GM10266 (cell line): Measurements from ENCODE around the gene ADGRB2.

ENCODE experiments used
- DNase-seq: peaks from one replicate; pipeline ENCODE4 v3.0.0; 2012; ENCODE audit errors: extremely low spot score
- TF ChIP-seq, protein P1 (sequence below): IDR thresholded peaks from 2 replicates; pipeline ENCODE4 v1.5.1; 2012; ENCODE audit warnings: mild to moderate bottlenecking, low read depth; ENCODE audit not compliant: control insufficient read depth, insufficient read depth; ENCODE audit errors: missing control alignments

ADGRB2 gene

DNA sequence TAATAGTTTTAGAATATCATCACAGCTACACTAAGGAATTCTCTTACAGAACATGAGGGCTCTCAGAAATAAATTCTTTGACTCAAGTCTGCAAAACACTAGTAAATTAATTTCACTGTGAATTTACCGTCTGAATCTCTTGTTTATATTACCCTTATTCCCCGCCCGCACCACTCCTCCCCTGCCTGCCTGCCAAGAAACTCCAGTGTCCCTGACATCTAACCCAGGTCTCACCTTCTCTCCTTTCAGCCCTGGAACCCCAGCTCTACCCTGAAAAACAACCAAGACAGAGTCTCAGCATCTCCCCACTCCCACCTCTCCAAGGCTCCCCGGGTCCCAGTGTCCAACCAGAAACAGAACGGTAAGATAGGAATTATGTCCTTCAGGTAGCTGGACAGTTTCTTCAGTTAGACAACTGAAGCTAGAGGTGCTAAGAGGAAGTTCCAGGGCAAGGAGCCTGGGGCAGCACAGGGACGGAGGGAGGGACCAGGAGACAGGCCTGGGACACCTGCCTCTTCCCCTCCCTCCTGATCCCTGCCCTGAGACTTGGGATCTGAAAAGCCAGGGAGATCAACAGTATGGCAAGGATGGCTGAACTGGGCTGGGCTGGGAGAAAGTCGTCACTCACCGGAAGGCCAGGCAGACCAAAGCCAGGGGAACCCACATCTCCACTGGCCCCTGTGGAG lies 75.8 kb downstream of the ADGRB2 start:
- no peak for DNase-seq
- TF ChIP-seq, protein P1, sequence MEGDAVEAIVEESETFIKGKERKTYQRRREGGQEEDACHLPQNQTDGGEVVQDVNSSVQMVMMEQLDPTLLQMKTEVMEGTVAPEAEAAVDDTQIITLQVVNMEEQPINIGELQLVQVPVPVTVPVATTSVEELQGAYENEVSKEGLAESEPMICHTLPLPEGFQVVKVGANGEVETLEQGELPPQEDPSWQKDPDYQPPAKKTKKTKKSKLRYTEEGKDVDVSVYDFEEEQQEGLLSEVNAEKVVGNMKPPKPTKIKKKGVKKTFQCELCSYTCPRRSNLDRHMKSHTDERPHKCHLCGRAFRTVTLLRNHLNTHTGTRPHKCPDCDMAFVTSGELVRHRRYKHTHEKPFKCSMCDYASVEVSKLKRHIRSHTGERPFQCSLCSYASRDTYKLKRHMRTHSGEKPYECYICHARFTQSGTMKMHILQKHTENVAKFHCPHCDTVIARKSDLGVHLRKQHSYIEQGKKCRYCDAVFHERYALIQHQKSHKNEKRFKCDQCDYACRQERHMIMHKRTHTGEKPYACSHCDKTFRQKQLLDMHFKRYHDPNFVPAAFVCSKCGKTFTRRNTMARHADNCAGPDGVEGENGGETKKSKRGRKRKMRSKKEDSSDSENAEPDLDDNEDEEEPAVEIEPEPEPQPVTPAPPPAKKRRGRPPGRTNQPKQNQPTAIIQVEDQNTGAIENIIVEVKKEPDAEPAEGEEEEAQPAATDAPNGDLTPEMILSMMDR: no peak

DNA sequence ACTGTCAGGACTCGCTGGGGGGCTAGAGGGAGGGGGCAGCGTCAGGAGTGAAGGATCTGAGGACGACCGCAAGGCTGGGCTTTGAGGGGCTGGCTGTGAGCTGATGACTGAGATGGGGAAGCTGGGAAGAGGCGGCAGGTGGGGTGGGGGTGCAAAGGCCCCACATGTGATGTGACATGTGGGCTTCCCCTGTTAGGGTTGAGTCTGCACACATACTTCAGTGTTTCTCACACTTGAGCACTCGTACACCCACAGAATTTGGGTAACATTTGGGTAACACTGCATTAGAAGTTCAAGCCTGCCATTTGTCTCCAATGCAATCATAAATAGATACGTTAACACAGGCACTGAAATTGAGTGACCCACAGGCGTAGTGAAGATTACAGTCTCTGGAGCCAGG lies 76.5 kb downstream of the ADGRB2 start:
- DNase-seq: no peak
- TF ChIP-seq, protein P1: no peak

DNA sequence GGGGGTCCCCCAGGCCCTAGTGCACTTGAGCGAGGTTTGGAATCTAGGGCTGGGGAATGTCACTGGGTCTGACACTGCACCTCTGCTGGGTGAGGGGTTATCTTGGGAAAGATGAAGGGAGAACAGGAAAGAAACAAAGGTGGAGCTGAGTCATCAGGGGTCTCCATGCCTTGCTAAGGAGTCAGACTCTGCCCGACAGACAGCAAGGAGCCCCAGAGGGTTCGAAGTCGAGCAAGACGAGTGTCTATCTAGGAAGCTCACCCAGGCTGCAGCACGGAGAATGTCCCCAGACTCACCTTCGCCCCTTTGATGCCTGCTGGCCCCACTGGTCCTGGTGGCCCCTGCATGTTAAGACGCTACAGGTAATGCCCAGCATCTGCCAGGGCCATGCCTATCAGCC lies 78.3 kb downstream of the ADGRB2 start:
- TF ChIP-seq, protein P1: no peak
- DNase-seq: no peak

DNA sequence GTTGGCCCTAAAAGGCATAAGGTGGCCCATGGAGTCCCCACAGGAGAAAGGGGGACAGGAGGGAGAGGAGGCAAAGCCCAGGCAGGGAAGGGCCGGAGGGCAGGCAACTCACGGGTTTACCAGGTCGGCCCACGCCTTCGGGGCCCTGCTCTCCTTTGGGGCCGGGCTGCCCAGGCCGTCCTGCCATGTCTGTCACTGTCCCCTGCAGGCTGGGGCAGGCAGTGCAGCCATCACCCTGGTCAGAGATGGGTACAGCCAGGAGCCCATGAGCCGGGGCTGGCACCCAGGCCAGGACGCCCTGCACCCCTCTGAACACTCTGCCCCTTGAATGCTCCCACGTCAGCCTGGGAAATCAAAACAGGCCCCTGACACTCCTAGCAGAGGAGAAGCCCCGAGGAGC lies 80.1 kb downstream of the ADGRB2 start:
- no peak for DNase-seq

DNA sequence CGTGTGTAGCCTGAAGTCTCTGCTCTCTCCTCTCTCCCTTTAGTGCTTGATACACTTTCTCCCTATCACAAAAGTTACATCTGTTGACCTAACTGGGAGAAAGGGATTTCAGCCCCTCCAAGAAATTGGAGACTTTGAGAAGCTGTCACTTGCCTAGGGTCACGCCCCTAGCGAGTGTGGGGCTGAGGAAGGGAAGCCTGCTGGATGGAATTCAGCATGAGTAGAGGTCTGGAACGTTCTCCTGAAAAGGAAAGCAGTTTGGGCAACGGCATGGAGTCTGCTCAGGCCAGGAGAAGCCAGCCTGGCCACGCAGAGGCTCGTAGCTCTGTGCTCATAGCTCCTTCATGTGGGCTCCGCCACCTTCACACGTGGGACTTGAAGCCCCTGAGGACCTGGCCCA lies 82.7 kb downstream of the ADGRB2 start:
- TF ChIP-seq, protein P1: no peak
- DNase-seq: no peak

More for the DNA sequence above, 80.1 kb downstream of the ADGRB2 start:
- TF ChIP-seq, protein P1: peak; percentile 34

DNA sequence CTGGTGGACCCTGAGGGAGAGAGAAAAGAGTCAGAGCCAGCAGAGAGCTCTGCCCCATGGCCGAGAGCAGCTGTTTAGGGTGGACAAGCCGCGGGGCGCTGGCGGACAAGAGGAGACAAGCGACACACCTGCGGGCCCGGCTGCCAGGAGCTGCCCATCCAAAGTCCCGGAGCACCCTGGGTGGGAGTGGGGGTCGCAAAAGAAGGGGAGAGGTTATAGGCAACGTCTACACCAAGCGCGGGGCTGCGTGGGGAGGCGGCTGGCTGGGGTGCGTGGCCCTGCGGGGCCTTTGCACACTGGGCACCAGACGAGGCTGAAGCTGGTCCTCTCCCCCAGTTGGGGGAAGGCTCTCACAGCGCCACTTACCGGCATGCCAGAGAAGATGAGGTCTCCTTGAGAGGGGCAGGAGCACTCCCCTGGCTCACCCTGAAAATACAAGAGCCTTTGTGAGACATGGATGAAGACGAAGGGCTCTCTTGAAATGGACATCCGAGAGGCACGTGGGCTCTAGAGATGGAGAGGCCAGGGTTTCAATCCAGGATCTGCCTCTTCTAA lies 84.4 kb downstream of the ADGRB2 start:
- TF ChIP-seq, protein P1: no peak

DNA sequence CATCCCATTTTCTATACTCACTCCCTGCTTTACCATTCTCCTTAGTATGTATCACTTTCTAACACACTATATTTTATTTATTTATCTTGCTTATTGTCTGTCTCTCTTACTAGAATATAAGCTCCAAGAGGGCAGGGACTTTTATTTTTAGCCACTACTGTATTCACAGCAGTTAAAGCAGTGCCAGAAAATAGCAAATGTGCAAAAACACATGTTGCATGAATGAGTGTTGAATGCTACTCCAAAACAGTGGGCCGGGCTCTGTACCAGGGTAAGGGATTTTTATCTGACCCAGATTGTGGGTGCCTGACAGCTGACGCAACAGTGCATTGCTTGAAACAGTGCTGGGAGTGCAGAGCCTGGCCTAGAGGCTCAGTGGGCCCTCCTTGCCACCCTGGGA lies 85.0 kb downstream of the ADGRB2 start:
- TF ChIP-seq, protein P1: no peak
- no peak for DNase-seq

More for the DNA sequence above, 84.4 kb downstream of the ADGRB2 start:
- DNase-seq: no peak
